GM12872 (cell line): ENCODE measurements around the gene RASAL3.

Experiments used
- CTCF ChIP-seq: IDR thresholded peaks from 3 replicates; pipeline ENCODE4 v1.5.1; 2011; ENCODE audit warnings: low read depth, mild to moderate bottlenecking, low read length, moderate library complexity; ENCODE audit not compliant: insufficient read depth

Gene RASAL3

DNA sequence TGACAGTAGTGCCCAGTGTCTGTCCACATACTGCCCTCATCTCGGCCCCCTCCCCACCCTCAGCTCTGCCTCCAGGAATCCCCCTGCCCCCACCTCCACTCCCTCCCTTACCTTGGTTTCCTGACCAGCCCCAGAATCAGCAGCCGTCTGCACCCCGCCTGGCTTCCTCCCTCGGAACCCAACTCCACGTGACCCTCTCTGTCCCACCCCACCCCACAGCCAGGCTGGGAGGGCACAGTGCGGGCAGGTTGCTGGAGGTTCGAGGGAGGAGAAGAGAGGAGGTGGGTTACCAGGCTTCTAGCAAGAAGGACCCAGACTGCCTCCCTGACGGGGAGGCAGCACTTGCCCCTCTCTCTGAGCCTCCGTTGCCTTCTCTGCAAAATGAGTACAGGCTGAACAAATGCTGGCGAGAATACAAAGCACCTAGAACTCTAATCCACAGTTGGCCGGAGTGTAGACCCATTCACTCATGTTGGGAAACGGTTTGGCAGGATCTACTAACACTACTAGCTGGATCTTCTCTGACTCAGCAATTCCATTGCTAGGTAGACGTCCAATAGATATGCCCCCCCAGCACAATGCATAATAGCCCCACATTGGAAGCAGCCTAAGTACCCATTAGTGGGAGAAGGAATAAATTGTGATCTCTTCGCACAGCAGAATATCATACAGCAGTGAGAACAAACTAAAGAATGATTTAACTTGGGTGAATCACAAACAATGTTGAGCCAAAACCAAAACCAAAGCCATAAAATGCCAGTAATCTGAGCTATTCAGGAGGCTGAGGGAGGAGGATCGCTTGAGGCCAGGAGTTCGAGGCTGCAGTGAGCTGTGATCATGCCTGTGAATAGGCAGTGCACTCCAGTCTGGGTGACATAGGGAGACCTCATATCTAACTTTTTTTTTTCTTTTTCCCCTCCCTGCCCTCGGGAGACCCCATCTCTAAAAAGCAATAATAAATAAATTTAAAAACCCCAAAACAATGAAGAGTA, at the start of gene RASAL3:
Gene RASAL3 (minus strand): TSS at position 151 of the 992 bp plus-strand sequence. CDS start 186 bp downstream, outside the sequence.
- no peak for TF ChIP-seq CTCF

DNA sequence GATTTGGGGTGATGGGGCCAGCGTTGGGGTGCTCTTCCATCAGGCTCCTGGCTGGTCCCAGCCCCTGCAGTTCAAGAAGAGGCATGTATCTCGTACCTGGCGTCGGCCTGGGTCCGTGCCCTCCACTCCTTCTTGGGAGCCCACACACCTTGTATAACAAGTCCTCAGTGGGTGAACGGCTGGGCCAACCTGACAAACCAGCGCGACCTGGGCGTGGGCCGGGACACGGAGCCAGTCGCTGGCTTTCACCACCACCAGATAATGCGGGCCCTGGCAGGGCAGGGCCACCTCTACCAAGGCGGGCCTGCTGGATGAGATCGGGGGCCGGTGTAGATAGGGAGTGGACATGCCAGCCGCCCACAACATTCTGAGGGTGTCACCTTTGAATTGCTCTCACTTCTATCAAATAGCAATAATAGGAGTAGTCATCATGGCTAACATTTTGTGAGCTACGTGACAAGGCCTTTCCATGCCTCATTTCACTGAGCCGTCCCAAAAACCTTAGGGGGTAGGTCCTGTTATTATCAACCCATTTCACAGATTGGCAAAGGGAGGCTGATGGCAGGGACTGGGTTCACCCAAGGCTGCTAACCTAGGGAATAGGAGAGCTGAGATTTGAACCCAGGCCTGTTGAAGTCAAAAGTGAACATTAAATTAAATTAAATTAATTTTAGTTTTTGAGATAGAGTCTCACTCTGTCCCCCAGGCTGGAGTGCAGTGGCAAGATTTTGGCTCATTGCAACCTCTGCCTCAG, 47.5 kb upstream of the RASAL3 start:
- no peak for TF ChIP-seq CTCF

DNA sequence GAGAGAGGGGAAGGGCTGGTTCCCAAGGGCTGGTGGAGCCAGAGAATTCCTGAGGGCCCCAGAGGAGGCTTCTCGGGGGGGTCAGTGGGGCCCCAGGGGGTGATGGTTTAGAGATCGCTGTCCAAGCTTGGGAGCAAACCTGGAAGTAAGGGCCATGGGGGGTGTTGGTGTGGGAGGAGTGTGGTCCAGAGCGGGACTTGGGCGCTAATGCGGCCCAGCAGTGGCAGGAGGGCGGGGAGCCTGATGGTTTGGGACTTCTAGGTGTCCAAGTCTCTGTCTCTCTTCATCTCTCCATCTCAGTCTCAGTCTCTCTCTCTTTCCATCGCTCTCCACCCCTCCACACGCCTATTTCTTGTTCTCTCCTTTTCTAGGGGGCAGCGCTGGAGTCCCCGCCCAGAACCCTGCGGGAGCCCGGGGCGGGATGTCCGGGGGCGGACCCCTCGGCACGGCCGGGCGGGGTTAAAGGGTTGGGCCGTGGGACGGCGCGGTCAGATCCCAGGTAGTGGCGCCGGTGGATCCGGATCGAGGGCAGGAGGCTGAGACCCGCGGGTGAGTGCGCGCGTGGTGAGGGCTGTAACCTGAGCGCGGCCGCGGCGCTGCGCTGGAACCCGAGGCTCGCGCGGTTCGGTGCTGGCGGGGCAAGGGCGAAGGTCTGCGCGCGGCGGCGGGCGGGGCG, 43.8 kb upstream of the RASAL3 start, which contains the start of gene CYP4F22:
Gene CYP4F22 (plus strand): TSS at position 491 of the 676 bp plus-strand sequence. CDS start 16,812 bp downstream, outside the sequence.
- TF ChIP-seq CTCF = no peak

GRCh38 chr19:15507068-15508034, 43.0 kb upstream of the RASAL3 start:
- TF ChIP-seq CTCF = no peak

GRCh38 chr19:15506074-15506571, 41.8 kb upstream of the RASAL3 start:
- no peak for TF ChIP-seq CTCF

DNA sequence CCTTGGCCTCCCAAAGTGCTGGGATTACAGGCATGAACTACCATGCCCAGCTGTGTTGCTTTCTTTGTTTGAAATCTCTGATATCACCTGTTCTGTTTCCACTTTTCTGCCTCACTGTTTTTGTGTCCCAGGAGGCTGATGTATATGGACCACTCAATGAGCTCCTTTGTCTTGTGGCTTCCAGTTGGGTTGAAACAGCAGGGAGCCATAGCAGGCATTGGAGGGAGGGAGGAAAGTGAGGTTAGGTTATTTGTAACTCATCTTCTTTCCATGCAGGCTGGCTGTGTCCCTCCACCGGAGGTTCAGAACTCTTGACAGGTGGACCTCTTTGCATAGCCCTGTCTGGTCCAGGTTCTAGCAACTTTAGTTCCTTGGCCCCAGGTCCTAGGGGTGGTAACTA, 37.9 kb upstream of the RASAL3 start:
- TF ChIP-seq CTCF = no peak
